ELR (cell line): ENCODE measurements around the gene ADCY9.

Source experiments
- DNase-seq: peaks from one replicate; pipeline ENCODE4 v3.0.0-alpha.2; 2015; ENCODE audit warnings: low read depth

Gene ADCY9

DNA sequence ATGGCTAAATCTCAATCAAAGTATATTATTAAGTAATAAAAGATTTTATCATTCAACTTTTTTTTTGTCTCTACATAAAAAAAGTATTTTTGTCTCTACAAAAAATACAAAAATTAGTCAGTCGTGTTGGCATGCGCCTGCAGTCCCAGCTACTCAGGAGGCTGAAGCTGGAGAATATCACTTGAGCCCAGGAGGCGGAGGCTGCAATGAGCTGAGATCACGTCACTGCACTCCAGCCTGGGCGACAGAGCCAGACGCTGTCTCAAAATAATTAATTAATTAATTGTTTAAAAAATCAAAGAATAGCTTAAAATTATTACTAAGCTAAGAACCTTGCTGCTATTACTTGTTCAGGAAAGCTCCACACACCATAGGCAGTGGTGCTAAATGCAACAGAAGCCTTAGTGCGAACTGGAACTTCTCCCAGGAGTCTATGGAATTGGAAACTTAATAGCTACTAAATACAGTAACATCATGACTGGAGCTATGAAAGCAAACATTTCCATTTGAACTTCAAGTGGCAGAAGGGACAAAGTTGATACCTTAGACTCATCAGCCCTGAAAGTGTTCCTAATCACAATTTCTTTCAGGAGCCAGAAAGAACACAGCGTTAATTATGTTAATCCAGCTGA lies 22.6 kb downstream of the ADCY9 start:
- DNase-seq, result no peak

DNA sequence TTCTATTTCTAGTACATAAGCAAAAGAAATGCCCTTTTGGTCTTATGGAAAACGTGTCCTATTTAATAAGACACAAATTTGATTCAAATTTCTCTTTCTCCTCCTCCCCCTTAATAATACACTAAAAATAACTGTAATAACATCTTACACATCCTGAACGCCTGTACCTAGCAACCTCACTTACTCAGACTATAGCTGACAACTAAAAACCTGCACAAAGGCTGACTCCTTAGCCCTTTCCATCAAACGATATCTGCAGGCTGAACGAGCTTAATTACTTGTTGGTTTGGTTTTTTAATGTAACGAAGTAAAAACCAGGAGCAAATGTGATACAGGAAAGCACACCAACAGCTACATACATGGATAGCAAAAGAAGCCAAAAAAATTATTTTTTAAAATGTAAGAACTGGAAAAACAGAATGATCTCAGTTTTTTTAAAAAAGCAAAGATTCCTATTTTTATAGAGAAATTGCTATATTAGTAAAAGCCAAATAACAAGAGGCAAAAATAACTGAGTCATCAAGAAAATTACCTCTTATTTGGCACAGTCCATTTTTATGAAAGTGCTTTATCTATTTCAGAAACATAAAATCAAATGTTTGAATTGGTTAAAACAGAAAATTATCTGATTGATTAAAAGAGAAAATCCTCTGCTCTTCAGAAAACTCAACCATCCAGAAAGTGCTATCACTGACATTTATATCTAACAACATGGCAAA lies 23.5 kb downstream of the ADCY9 start:
- no peak for DNase-seq

DNA sequence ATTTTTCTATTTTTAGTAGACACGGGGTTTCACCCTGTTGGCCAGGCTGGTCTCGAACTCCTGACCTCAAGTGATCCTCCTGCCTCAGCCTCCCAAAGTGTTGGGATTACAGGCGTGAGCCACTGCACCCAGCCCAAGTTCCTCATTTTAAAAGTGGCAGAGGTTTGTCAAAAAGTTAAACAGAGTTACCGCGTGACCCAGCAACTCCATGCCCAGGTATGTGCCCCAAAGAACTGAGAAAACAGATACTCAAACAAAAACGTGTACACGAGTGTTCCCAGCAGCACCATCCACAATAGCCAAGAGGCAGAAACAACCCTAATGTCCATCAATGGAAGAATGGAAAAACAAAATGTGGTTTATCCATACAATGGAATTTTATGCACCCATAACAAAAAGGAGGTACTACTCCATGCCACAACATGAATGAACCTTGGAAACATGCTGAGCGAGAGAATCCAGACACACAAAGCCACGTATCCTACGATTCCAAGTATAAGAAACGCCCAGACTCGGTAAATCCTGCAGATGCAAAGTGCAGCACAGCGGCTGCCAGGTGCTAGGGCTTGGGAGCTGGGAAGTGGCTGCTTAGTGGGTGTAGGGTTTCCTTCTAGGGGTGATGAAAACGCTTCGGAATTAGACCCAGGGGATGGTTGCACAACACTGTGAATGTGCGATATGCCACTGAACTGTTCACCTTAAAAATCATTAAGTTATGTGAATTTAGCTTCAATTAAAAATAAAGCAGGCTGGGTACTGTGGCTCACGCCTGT lies 24.8 kb downstream of the ADCY9 start:
- no peak for DNase-seq

DNA sequence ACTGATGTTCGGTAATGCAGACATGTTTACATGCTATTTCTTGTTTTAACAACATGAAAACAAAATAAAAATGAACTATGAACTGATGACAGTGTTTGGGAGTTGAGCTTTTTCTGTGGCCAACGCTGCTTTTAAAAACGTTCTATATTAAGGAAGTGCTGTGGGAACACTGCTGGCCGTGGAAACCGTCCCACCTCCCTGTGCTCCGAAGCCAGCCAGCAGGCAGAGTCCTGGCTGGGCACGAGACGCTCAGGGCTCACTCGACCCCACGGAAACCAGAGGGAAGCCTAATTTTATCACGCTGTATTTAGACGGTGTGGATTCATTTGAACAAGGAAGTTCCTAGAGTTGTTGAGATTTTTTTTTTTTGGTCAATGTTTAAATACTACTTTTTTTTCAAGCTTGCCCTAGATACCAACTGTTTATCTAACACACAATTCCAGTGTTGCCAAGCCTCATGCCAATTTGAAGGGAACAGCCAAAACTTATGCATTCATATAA lies 25.8 kb downstream of the ADCY9 start:
- DNase-seq, result no peak

DNA sequence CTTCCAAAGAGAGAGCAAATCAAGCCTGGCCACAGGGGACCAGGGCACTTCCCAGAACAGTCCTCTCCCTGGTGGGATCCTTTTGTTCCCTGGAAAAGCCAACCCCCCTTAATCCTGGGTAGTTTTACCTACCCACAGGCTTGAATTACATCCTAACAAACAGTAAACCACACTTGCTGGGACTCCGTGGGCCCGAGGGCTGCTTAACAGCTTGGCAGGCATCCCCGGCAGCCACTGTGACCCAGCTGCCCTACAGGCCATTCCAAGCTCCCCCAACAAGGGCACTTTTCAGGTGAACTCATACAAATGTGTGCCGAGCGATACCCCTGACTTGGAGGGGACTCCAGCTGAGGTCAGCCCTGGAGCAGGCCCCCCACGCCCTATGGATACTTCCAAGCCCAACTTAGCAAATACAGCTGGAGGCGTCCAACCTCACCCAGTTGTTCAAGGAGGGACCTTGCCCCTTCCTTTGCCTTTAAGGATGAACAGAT lies 26.4 kb downstream of the ADCY9 start:
- DNase-seq, result no peak

DNA sequence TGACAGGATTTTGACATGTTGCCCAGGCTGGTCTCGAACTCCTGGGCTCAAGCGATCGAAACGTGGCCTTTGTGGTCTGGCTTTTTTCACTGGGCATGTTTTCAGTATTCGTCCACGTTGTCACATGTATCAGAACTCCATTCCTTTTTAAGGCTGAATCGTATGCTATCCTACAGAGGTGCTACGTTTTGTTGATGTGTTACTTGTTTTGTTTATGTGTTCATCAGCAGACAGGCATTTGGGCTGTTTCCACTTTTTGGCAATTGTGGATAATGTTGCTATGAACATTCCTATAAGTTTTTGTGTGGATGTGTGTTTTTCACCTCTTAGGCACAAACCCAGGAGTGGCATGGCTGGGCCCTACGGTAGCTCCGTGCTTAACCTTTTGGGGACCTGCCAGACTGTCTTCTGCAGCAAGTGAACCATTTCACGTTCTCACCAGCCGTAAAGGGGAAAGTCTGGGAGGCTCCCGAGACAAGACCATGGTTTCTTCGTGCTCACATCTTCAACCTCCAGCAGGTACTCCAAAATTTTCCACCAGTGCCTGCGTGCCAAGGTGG lies 26.9 kb downstream of the ADCY9 start:
- DNase-seq, result no peak

DNA sequence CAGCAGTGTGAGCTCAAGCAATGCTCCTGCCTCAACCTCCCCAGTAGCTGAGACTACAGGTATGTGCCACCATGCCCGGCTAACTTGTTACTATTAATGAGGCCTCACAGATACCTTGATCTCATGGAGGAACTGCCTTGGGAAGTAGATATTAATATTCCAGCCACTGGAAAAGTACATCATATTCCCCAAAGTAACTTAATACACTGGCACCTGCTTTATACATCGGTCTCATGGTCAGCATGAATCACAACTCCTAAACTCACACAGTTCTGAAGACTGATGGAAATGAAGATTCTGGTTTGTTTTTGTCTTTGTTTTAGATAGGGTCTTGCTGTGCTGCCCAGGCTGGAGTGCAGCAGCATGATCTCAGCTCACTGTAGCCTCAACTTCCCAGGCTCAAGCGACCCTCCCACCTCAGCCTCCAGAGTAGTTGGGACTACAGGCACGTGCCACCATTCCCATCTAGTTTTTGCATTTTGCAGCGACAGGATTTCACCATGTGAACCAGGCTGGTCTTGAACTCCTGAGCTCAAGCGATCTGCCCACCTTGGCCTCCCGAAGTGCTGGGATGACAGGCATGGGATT lies 28.2 kb downstream of the ADCY9 start:
- no peak for DNase-seq

DNA sequence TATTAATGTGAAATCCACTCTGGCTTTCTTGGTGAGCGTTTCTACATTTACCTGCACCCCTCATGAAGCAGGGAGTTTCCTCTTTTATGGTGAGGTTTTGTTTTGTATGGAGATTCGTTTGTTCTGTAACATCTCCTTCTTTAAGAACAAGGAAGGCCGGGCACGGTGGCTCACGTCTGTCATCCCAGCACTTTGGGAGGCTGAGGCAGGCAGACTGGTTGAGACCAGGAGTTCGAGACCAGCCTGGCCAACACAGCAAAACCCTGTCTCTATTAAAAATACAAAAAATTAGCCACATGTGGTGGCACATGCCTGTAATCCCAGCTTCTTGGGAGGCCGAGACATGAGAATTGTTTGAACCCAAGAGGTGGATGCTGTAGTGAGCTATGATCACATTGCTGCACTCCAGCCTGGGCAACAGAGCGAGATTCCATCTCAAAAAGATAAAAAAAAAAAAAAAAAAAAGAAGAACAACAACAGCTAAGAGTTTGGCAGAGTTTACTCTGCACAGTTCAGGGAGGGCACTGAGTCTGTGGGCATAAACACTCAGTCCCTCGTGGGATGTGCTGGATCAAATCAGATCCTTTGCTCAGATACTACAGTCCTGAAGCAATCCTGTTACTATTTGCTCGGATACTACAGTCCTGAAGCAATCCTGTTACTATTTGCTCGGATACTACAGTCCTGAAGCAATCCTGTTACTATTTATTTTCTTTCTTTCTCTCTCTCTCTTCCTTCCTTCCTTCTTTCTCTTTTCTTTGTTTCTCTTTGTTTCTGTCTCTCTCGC lies 28.9 kb downstream of the ADCY9 start:
- no peak for DNase-seq

DNA sequence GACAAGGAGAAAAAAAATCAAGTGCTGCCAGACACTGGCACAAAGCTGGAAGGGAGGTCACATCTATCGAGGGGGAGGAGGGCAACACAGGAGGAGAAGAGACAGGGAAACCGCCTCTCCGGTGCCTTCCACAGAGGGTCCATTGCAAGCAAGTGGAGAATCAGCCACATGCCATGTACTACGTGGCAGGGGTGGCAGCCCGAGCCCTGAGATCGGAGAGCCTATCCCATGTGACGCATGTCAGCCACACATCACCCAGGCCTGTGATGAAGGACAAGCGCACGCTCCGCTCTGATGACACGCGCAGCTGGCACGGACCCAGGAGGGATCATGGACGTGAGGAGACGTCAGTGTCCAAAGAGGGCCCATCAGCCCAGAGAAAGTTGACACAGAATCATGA lies 30.1 kb downstream of the ADCY9 start:
- no peak for DNase-seq

DNA sequence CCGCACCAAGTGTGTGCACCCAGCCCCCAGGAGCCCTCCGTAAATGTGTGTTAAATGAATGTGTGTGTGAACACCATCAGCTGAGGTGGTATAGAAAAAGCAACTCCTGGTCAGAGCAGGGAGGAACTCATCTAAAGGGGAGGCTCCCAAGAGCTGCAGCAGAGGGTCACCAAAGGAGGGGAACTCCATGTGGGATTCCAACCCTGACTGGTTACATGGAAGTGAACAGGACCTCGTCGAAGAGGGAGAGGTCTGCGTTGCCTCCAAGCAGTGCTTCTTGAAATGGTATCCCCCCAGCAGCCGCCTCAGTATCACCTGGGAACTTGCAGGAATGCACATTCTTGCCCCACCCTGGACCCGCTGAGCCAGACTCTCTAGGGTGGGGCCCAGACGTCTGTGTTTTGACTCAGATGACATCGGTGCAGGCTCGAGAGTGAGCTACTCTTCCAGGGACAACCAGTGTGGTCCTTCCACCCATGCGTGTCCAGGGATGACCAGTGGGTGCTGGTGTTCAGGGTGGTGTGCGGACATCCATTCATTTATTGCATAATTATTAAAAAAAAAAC lies 30.8 kb downstream of the ADCY9 start:
- no peak for DNase-seq

DNA sequence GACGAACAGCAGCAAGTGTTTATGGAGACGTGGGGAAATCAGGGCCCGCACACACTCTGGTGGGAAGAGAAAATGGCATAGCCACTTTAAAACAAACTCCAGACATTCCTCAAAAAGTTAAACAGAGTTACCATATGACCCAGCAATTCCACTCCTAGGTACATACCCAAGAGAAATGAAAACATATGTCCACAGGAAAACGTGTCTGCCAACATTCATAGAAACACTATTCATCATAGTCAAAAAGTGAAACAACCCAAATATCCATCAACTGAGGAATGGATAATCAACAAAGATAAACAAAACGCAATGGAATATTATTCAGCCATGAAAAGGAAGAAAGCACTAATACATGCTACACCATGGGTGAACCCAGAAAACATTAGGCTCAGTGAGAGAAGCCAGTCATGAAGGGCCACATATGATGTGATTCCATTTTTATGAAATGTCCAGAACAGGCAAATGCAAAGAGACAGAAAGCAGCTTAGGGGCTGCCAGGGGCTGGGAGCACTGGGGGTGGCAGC lies 32.8 kb downstream of the ADCY9 start:
- DNase-seq, result no peak

DNA sequence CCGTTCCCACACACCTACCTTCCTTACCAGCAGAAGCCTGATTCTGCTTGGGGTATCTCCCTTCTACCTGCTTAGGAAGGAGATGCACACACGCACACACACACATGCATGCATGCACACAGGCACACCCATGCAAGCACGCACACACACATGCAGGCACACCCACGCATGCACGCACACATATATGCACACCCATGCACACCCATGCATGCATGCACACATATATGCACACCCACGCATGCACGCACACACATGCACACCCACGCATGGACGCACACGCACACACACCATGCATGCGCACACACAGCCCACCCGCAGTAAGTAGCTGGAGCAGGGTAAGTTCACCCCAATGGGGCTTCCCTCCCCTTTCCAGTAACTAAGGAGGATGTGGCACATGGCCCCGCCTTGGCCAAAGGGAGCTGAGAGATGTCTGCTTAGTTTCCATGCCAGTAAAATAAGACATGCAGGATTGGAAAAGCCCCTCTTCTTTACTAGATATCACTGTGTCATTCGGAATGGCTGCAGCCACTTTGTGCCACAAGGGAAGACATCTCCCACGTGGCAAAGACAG lies 33.7 kb downstream of the ADCY9 start:
- no peak for DNase-seq

DNA sequence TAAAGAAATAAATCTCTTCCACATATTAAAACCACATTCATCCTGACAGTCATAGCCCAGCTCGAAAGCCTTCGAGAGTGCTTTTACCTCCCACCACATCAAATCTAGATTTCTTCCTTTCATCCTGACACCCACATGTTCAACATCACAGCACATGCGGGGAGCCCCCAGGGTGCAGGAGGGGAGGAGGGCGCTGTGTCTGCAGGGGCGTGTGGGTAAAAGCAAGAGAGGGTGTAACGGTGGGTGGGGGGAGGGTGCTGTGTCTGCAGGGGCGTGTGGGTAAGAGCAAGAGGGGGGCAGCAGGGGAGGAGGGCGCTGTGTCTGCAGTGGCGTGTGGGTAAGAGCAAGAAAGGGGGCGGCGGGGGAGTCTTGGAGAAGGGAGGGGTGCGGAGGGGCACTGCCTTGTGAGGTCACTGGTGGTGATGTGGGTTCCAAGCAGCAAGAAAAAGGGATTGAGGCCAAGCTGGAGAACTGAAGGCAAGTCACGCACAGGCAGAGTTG lies 34.7 kb downstream of the ADCY9 start:
- no peak for DNase-seq

DNA sequence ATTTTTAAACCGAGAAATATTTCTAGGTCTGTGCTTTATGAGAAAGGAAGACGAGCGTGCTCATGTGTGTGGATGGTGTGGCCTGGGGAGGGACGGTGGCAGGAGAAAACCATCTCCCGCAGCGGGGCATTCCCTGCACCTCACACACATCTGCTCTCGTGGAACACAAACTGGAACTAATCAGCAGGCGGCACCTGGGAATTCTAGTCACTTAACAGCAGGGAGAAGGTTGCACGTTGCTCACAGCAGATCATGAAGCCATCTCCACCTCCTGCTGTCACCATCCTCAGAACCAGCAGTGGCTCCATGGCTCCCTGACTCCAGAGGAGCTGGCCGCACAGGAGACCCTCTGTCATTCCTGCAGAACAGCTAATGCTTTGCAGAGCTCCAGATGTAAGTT lies 35.2 kb downstream of the ADCY9 start:
- DNase-seq, result no peak

DNA sequence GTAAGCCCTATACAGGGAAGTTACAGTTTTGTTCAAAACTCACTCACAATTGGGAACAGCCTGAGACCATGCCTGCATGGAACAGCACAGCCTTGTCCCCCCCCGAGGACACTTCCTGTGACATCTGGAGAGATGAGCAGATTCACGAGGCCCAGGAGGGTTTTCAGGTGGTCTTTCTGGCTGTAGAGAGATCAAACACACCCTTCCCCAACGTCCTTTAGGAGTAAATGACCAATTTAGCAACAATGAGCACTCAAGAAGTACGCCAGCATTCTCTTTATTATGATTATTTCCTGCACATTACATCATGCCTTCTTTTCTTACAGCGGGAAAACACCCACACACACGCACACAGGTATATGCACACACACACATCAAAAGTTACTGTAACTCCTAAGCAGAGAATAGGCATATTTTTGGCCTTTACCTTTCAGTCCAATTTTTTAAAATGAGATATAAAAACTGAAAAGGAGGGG lies 39.0 kb downstream of the ADCY9 start:
- no peak for DNase-seq

DNA sequence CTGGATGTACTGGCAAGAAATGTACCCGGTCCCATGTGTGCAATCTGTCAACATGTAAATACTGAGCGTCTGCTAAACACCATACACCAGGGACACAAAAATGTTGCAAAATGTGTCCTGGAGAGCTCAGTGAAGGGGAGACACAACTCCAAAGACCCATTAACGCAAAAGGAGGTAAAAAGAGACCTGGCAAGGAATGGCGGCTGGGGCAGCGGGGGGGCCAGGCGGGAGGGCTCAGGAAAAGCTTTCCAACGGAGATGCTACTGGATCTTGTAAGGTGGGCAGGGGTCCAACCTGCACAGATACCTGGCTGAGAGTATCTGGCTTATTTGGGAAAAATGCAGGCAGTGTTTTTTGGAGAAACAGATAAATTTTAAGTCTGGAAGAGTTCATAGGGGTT lies 40.7 kb downstream of the ADCY9 start:
- DNase-seq, result no peak

DNA sequence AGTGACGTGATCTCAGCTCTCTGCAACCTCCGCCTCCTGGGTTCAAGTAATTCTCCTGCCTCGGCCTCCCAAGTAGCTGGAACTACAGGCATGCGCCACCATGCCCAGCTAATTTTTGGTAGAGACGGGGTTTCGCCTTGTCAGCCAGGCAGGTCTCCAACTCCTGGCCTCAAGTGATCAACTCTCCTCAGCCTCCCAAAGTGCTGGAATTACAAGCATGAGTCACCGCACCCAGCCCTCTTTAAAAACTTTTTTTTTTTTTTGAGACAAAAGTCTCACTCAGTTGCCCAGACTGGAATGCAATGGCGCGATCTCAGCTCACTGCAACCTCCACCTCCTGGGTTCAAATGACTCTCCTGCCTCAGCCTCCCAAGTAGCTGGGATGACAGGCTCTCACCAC lies 43.1 kb downstream of the ADCY9 start:
- peak; percentile 24 for DNase-seq

DNA sequence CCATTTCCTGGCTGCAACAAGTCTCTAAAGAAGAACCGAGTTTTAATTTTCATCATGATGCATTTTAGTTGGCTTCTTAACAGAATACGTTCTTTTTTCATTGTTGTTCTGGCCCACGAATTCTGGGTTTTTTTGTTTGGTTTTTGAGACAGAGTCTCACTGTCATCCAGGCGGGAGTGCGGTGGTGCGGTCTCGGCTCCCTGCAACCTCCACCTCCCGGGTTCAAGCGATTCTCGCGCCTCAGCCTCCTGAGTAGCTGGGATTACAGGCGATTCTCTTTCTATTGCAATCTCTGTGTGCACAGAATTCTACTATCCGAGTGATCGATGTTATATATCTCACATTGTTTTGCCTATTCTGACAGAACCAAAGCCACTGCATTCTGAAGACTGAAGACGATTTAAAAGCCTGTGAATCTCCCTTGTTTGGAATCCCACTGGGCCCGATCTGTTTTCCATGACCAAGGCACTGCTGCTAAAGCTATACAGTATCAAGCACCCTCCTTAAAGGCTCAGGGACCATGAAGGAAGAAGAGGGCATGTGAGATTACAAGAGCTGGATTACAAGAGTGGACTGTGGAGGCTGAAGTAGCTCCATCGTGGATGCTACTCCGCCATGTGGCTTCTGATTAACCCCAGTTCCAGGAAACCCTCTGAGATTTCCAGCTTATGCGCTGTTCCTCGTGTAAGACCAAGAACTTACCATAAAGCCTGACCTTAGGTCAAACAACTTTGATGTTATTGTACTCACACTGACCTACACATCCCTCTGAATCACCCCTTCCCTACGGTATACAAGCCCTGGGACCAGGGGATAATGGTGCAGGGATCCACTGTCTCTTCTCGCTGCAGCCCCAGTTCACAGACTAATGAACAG lies 44.3 kb downstream of the ADCY9 start:
- DNase-seq, result no peak

DNA sequence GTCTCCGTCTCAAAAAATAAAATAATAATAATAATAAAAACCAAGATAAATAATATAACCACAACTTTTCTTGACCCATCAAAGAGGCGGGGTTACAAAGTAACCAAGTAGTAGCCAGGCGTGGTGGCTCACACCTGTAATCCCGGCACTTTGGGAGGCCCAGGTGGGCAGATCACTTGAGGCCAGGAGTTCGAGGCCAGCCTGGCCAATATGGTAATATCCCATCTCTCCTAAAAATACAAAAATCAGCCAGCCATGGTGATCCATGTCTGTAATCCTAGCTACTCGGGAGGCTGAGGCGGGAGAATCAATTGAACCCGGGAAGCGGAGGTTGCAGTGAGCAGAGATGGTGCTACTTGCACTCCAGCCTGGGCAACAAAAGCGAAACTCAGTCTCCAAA lies 45.3 kb downstream of the ADCY9 start:
- no peak for DNase-seq
